Transverse colon (tissue), 4 donors: ENCODE results near the gene PIH1D1. TPM values are rescaled to one million over a fixed set of nuclear protein-coding genes. Genes with fewer than 3 reads are reported as not detected.

Experiments used
- DNase-seq: peaks from one replicate; pipeline ENCODE4 v3.0.0-alpha.2; 2019
- H3K27ac ChIP-seq, 4 donors: fragments of 200-600 bp; sonication (generic); 2 replicates each; pipeline ENCODE4 v1.5.1; 2016 to 2018; ENCODE audit warnings: inconsistent platforms in 4 of 4
- H3K27me3 ChIP-seq: fragments of 200-600 bp; sonication (generic); 2 replicates; pipeline ENCODE4 v1.5.1; 2017; ENCODE audit warnings: inconsistent platforms
- H3K36me3 ChIP-seq, 4 donors: fragments of 200-600 bp; sonication (generic); 2 replicates each; pipeline ENCODE4 v1.5.1; 2017 to 2019; ENCODE audit warnings: inconsistent platforms in 4 of 4
- H3K4me1 ChIP-seq, 4 donors: fragments of 200-600 bp; sonication (generic); 2 replicates each; pipeline ENCODE4 v1.5.1; 2017 to 2020; ENCODE audit warnings: inconsistent platforms in 4 of 4
- H3K4me3 ChIP-seq, 4 donors: fragments of 200-600 bp; sonication (generic); 1 replicate in 1 of 4; 2 replicates in 3 of 4; pipeline versions ENCODE4 v1.5.1 to v1.6.1; 2017 to 2019; ENCODE audit warnings: inconsistent platforms in 4 of 4
- H3K9me3 ChIP-seq, 2 donors: fragments of 200-600 bp; sonication (generic); 2 replicates each; pipeline ENCODE4 v1.5.1; 2017 to 2019; ENCODE audit warnings: inconsistent platforms in 2 of 2
- EP300 ChIP-seq: sonication (generic); formaldehyde crosslinking; IDR thresholded peaks from one replicate; pipeline ENCODE4 v1.6.1; 2017; ENCODE audit warnings: antibody characterized with exemption, low read depth
- POLR2A ChIP-seq: fragments of 450-650 bp; IDR thresholded peaks from one replicate; pipeline ENCODE4 v1.6.1; 2016; ENCODE audit warnings: antibody characterized with exemption, mild to moderate bottlenecking, moderate library complexity
- POLR2AphosphoS5 ChIP-seq, 3 donors: sonication (generic); formaldehyde crosslinking; IDR thresholded peaks; one replicate each; pipeline ENCODE4 v1.6.1; 2016; ENCODE audit warnings: antibody characterized with exemption in 3 of 3
- WGBS, 2 donors: methylation state at CpG; one replicate each; pipeline ENCODE4 v1.1.5; 2018; ENCODE audit warnings: low coverage in 1 of 2; 5-methylcytosine and 5-hydroxymethylcytosine counted together
- in situ Hi-C, 4 donors: fragments of 200-750 bp; cut with MboI; loops; one replicate each; pipeline versions ENCODE4 v1.15.0 to v1.15.1; 2017; ENCODE audit warnings: low sequenced_read_pairs in 3 of 4, low pct_ligation_motif_present in 1 of 4, low pct_unique_long_range_greater_than_20kb in 1 of 4
- intact Hi-C: fragments of 100-400 bp; cut with DNase I; formaldehyde crosslinking; loops from one replicate; pipeline ENCODE4 v1.15.1; 2023; ENCODE audit warnings: low total_unique reads
- total RNA-seq, 4 donors: library from RNA; depleted of rRNA; stranded (reverse); fragments of >200 nt; gene quantifications; one replicate each; pipeline ENCODE4 v1.1.0, GENCODE V29; 2016
- TF ChIP-seq, protein P1 (sequence below), 5 experiments: fragments of 200-600 bp in 3 of 5; fragments of 450-650 bp in 2 of 5; sonication (generic) in 3 of 5; IDR thresholded peaks; 1 replicate in 2 of 5; 2 replicates in 3 of 5; pipeline ENCODE4 v1.5.1; 2016 to 2017; ENCODE audit warnings: antibody characterized with exemption in 5 of 5, inconsistent platforms in 3 of 5, mild to moderate bottlenecking in 2 of 5, moderate library complexity in 1 of 5

The PIH1D1 gene
- total RNA-seq, 4 donors from 2014 or later: 52.7 to 105 (median 90.4) TPM

DNA sequence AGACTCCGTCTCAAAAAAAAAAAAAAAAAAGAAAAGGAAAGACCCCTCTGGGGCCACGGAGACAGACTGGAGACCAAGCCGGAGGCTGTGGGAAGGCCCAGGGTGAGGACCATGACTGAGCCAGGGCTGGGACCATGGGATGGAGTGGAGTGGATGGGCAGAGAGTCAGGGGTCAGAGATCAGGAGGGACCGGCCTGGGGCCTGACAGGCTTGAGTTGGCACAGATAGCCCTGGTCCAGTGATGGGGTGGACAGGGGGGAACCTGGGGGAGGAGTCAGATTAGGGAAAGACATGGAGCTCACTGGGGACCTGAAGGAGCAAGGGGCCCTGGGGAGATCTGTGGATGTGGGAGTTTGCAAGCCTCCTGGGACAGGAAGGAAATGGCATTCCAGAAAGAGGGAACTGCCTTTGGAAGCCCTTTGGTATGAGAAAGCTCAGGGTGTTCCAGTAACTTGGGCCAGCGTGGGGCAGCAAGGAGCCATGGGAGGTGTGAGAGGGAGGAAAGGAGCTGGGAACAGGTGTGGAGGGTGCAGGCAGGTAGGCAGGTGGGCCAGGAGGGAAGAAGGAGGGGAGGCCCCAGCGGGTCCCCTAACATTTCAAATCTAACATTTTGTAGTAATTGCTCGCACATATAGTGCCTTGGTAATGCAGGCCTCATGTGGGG, 29.5 kb upstream of the PIH1D1 start:
- no peak overlapping the region for H3K4me3 ChIP-seq
- H3K36me3 ChIP-seq: no peaks in the 10 kb centered on the region
- no peaks in the 10 kb centered on the region for H3K27me3 ChIP-seq
- WGBS, 2 donors: 91 to 98% methylated on average over 5 to 7 of the region's 7 CpGs
- intact Hi-C loops: no loop called here
- no peaks in the 10 kb centered on the region for H3K9me3 ChIP-seq
- peaks cover 0 to 11% (median 4%) of the 10 kb centered on the region in 4 donors for H3K4me1 ChIP-seq
- DNase-seq: no peak
- in situ Hi-C loops: loop anchor here in 1 of 4 donors (25.0 kb wide), 1 partner anchor 381 kb away; the partner anchor contains the start of genes PNKP and PTOV1
- TF ChIP-seq EP300 (no peak), POLR2A (no peak), POLR2AphosphoS5 (IDR thresholded peaks at IDR 0.05) (no peak)
- TF ChIP-seq, protein P1, sequence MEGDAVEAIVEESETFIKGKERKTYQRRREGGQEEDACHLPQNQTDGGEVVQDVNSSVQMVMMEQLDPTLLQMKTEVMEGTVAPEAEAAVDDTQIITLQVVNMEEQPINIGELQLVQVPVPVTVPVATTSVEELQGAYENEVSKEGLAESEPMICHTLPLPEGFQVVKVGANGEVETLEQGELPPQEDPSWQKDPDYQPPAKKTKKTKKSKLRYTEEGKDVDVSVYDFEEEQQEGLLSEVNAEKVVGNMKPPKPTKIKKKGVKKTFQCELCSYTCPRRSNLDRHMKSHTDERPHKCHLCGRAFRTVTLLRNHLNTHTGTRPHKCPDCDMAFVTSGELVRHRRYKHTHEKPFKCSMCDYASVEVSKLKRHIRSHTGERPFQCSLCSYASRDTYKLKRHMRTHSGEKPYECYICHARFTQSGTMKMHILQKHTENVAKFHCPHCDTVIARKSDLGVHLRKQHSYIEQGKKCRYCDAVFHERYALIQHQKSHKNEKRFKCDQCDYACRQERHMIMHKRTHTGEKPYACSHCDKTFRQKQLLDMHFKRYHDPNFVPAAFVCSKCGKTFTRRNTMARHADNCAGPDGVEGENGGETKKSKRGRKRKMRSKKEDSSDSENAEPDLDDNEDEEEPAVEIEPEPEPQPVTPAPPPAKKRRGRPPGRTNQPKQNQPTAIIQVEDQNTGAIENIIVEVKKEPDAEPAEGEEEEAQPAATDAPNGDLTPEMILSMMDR (IDR thresholded peaks at IDR 0.05): no peak
- no peak overlapping the region for H3K27ac ChIP-seq

DNA sequence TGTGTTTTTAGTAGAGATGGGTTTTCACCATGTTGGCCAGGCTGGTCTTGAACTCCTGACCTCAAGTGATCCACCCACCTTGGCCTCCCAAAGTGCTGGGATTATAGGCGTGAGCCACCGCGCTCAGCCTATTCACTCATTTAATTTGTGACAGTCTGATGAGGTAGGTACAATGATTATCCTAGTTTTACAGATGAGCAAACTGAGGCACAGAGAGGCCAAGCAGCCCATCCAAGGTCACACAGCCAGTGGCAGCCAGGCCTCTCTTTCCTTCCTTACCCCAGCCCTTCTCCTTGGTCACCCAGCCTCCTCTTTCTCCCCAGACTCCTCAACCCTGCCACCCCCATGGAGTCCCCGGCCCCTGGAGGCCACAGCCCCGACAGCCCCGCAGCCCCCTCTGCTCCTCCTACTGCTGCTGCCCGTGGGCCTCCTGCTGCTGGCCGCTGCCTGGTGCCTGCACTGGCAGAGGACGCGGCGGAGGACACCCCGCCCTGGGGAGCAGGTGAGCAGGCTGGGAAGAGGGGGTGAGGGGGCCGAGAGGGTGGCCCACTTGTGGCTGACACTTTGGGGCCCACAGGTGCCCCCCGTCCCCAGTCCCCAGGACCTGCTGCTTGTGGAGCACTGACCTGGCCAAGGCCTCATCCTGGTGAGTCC, 28.5 kb upstream of the PIH1D1 start:
- Histone ChIP-seq H3K4me1 (peaks cover 0 to 13% (median 4%) of the 10 kb centered on the region in 4 donors), H3K27ac (no peak overlapping the region), H3K4me3 (no peak overlapping the region), H3K36me3 (no peaks in the 10 kb centered on the region), H3K27me3 (no peaks in the 10 kb centered on the region), H3K9me3 (no peaks in the 10 kb centered on the region)
- TF ChIP-seq, protein P1 (IDR thresholded peaks at IDR 0.05): no peak
- TF ChIP-seq EP300 (no peak), POLR2AphosphoS5 (IDR thresholded peaks at IDR 0.05) (no peak), POLR2A (no peak)
- WGBS, 2 donors: 95% methylated on average over 9 of the region's 14 CpGs; no CpG with 5 or more reads in 1 of the 2 donors
- intact Hi-C loops: loop anchor here (10.0 kb wide), 1 partner anchor 205 kb away; the partner anchor contains the start of gene ADM5
- in situ Hi-C loops: loop anchor here in 1 of 4 donors (25.0 kb wide), 1 partner anchor 382 kb away; the partner anchor contains the start of genes PNKP and PTOV1
- DNase-seq: no peak

DNA sequence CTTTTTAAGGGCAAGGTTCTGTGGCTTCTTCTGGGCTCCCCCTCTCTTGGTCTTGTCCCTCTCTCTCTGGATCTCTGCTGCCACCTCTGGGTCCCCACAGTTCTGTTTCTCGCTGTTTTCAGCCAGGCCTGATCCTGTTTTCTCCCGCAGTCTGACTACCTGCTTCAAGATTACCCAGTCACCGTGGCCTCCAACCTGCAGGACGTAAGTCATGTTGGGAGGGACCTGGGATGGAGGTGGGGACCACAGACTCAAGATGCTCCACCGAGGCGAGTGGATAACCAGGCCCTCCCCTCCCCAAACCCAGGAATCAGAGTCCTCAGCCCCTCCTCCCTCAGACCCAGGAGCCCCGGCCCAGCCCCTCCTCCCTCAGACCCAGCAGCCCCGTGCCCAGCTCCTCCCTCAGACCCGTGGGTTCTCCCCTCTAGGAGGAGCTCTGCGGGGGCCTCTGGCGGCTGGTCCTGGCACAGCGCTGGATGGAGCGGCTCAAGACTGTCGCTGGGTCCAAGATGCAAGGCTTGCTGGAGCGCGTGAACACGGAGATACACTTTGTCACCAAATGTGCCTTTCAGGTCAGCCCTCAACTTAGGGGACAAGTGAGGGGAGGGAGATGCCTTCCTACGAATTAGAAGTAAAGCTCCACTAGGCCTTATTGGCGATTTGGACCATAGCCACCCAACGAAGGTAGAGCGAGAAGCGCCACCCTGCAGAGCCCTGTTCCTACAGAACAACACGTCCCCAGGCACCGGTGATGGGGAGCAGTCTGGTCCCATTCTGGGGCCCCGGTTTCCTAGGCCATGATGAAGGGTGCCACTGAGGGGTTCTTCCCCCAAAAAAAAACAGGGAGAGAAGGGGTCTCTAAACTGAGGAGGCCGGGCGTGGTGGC, 24.6 kb upstream of the PIH1D1 start:
- Histone ChIP-seq H3K4me3 (no peak overlapping the region), H3K27ac (peak overlapping the region; percentile 39 to 89 (median 84)), H3K27me3 (no peaks in the 10 kb centered on the region), H3K9me3 (no peaks in the 10 kb centered on the region), H3K36me3 (no peaks in the 10 kb centered on the region), H3K4me1 (peaks cover 5 to 21% (median 12%) of the 10 kb centered on the region in 4 donors)
- intact Hi-C loops (loop anchor here (10.0 kb wide), 1 partner anchor 209 kb away; the partner anchor contains the start of gene ADM5), in situ Hi-C loops (loop anchor here in 1 of 4 donors (25.0 kb wide), 1 partner anchor 386 kb away; the partner anchor contains the start of genes PNKP and PTOV1)
- DNase-seq: no peak
- 62 to 83% methylated on average over 1 to 26 of the region's 27 CpGs for WGBS, 2 donors
- TF ChIP-seq, protein P1 (IDR thresholded peaks at IDR 0.05): peak; percentile 19 to 52 (median 23)
- TF ChIP-seq POLR2A: no peak
